Chondrocyte (in vitro differentiated cells): ENCODE results near the gene AFAP1L1. TPM values are rescaled to one million over a fixed set of nuclear protein-coding genes. Genes with fewer than 3 reads are reported as not detected.
A peak's percentile ranks its signal among the peaks of the same experiment; 100 is the strongest.

Experiments
- DNase-seq: peaks from one replicate; pipeline ENCODE4 v3.0.0; 2021; ENCODE audit warnings: mixed read lengths, low spot score
- H3K27ac Mint-ChIP-seq: one replicate; pipeline ENCODE4 v1.8.0; 2021; ENCODE audit warnings: mild to moderate bottlenecking, moderate library complexity, mixed read lengths; ENCODE audit not compliant: unreplicated experiment
- H3K27me3 Mint-ChIP-seq: 2 replicates; pipeline ENCODE4 v1.8.0; 2021; ENCODE audit warnings: low read depth, mixed read lengths
- H3K36me3 Mint-ChIP-seq: 2 replicates; pipeline ENCODE4 v1.8.0; 2021; ENCODE audit warnings: low read depth, mixed read lengths
- H3K4me1 Mint-ChIP-seq: 2 replicates; pipeline ENCODE4 v1.8.0; 2021; ENCODE audit warnings: low read depth, mild to moderate bottlenecking, mixed read lengths
- H3K4me3 Mint-ChIP-seq: one replicate; pipeline ENCODE4 v1.8.0; 2021; ENCODE audit warnings: mild to moderate bottlenecking, moderate library complexity, mixed read lengths; ENCODE audit not compliant: unreplicated experiment
- H3K9me3 Mint-ChIP-seq: 2 replicates; pipeline ENCODE4 v1.8.0; 2021; ENCODE audit warnings: low read depth, mixed read lengths
- CTCF ChIP-seq: fragments of 200-600 bp; sonication (generic); IDR thresholded peaks from 2 replicates; pipeline ENCODE4 v1.5.0; 2021; ENCODE audit warnings: antibody characterized with exemption, mild to moderate bottlenecking, moderate library complexity
- total RNA-seq: library from RNA; stranded (reverse); gene quantifications from 3 replicates; pipeline ENCODE4 v1.2.1, GENCODE V29; 2021

Gene AFAP1L1
- total RNA-seq, 1 donor from 2014 or later = 8.3 TPM

- Mint-ChIP-seq H3K9me3 (no peaks in the 10 kb centered on the region), H3K27me3 (peaks cover 26% of the 10 kb centered on the region), H3K27ac (no peak overlapping the region), H3K4me3 (no peak overlapping the region), H3K36me3 (no peaks in the 10 kb centered on the region), H3K4me1 (peaks cover 19% of the 10 kb centered on the region)
- no peak for TF ChIP-seq CTCF
- no peak for DNase-seq
Observed at GRCh38 chr5:149260761-149261160, 10.9 kb upstream of the AFAP1L1 start.

- no peaks in the 10 kb centered on the region for H3K36me3 Mint-ChIP-seq
- peaks cover 26% of the 10 kb centered on the region for H3K27me3 Mint-ChIP-seq
Observed at GRCh38 chr5:149261246-149261645, 10.4 kb upstream of the AFAP1L1 start.

GRCh38 chr5:149262315-149262714 is 9.3 kb upstream of the AFAP1L1 start:
- DNase-seq = no peak
- Mint-ChIP-seq H3K9me3 (no peaks in the 10 kb centered on the region), H3K4me3 (no peak overlapping the region), H3K27me3 (peaks cover 26% of the 10 kb centered on the region), H3K36me3 (no peaks in the 10 kb centered on the region), H3K4me1 (peaks cover 12% of the 10 kb centered on the region), H3K27ac (no peak overlapping the region)
- TF ChIP-seq CTCF = no peak

More at GRCh38 chr5:149261246-149261645, 10.4 kb upstream of the AFAP1L1 start:
- H3K9me3 Mint-ChIP-seq = no peaks in the 10 kb centered on the region
- H3K4me1 Mint-ChIP-seq = peaks cover 16% of the 10 kb centered on the region
- no peak overlapping the region for H3K4me3 Mint-ChIP-seq
- no peak for TF ChIP-seq CTCF
- H3K27ac Mint-ChIP-seq = no peak overlapping the region
- DNase-seq = no peak

GRCh38 chr5:149264439-149265067 is 7.1 kb upstream of the AFAP1L1 start:
- Mint-ChIP-seq H3K9me3 (peaks cover 13% of the 10 kb centered on the region), H3K27ac (no peak overlapping the region), H3K4me1 (no peaks in the 10 kb centered on the region), H3K4me3 (no peak overlapping the region), H3K36me3 (peaks cover 4% of the 10 kb centered on the region), H3K27me3 (peaks cover 26% of the 10 kb centered on the region)
- no peak for DNase-seq
- TF ChIP-seq CTCF = peak; percentile 43

- peaks cover 26% of the 10 kb centered on the region for H3K27me3 Mint-ChIP-seq
- no peak overlapping the region for H3K4me3 Mint-ChIP-seq
- no peak for TF ChIP-seq CTCF
- peaks cover 4% of the 10 kb centered on the region for H3K36me3 Mint-ChIP-seq
- H3K9me3 Mint-ChIP-seq = peaks cover 13% of the 10 kb centered on the region
- no peaks in the 10 kb centered on the region for H3K4me1 Mint-ChIP-seq
- no peak overlapping the region for H3K27ac Mint-ChIP-seq
- DNase-seq = no peak
Observed at GRCh38 chr5:149265068-149265465, 6.6 kb upstream of the AFAP1L1 start.
